ENCODE results near the gene ZMYND10.
A peak's percentile ranks its signal among the peaks of the same experiment; 100 is the strongest.
"Not testable (repeated sequence)": the region's sequence is repeated elsewhere in the genome, so short reads cannot be mapped to it uniquely, and the experiment has no call there.

The ZMYND10 gene

GRCh38 chr3:50324351-50325112, 21.0 kb downstream of the ZMYND10 start:
- DNase-seq = peak; percentile 45

- DNase-seq = no peak
Observed at GRCh38 chr3:50323614-50324199, 21.8 kb downstream of the ZMYND10 start.

GRCh38 chr3:50323092-50323600, 22.4 kb downstream of the ZMYND10 start:
- no peak for DNase-seq

GRCh38 chr3:50322386-50323091, 23.0 kb downstream of the ZMYND10 start, which contains the start of gene HYAL2:
Gene HYAL2 (minus strand): TSS chr3:50322745. CDS start chr3:50320489, 2,256 bp downstream.
- DNase-seq = no peak

- no peak for DNase-seq
Observed at GRCh38 chr3:50322115-50322385, 23.5 kb downstream of the ZMYND10 start.

- peak; percentile 84 for DNase-seq
Observed at GRCh38 chr3:50321336-50322114, 24.0 kb downstream of the ZMYND10 start.

GRCh38 chr3:50320853-50321335, 24.6 kb downstream of the ZMYND10 start:
- peak; percentile 73 for DNase-seq

- no peak for DNase-seq
Observed at GRCh38 chr3:50319894-50320625, 25.5 kb downstream of the ZMYND10 start.

GRCh38 chr3:50319181-50319893, 26.2 kb downstream of the ZMYND10 start:
- no peak for DNase-seq

GRCh38 chr3:50318615-50319014, 26.9 kb downstream of the ZMYND10 start:
- no peak for DNase-seq

- no peak for DNase-seq
Observed at GRCh38 chr3:50318163-50318562, 27.4 kb downstream of the ZMYND10 start.

GRCh38 chr3:50317300-50317699, 28.2 kb downstream of the ZMYND10 start:
- DNase-seq = no peak

- peak; percentile 77 for DNase-seq
Observed at GRCh38 chr3:50316657-50317242, 28.8 kb downstream of the ZMYND10 start.

GRCh38 chr3:50314816-50315215, 30.7 kb downstream of the ZMYND10 start:
- no peak for DNase-seq

GRCh38 chr3:50314342-50314741, 31.2 kb downstream of the ZMYND10 start:
- no peak for DNase-seq

- DNase-seq = not testable (repeated sequence)
Observed at GRCh38 chr3:50312041-50312440, 33.5 kb downstream of the ZMYND10 start.

- DNase-seq = no peak
Observed at GRCh38 chr3:50304601-50305000, 40.9 kb downstream of the ZMYND10 start.

GRCh38 chr3:50303013-50303815, 42.3 kb downstream of the ZMYND10 start, which contains the start of gene HYAL1:
Gene HYAL1 (minus strand): TSS chr3:50303574. CDS start chr3:50302956, 618 bp downstream.
- DNase-seq = no peak

- DNase-seq = no peak
Observed at GRCh38 chr3:50302095-50303012, 43.2 kb downstream of the ZMYND10 start.

Measured in stimulated activated naive CD4-positive, alpha-beta T cell treated with Interleukin-2 at 50 U/mL for 16 hours (primary cell).